Measurements from ENCODE around the gene TM9SF1. TPM values are rescaled to one million over a fixed set of nuclear protein-coding genes. Genes with fewer than 3 reads are reported as not detected.

Gene TM9SF1
- total RNA-seq, 1 donor from 2014 or later: 60.3 TPM

- Mint-ChIP-seq H3K27me3 (ENCODE audit: low read depth) (no peaks in the 10 kb centered on the region), H3K4me3 (ENCODE audit: unreplicated experiment) (no peak overlapping the region), H3K9me3 (ENCODE audit: low read depth) (no peaks in the 10 kb centered on the region), H3K36me3 (ENCODE audit: low read depth) (peaks cover 11% of the 10 kb centered on the region), H3K27ac (ENCODE audit: unreplicated experiment) (no peak overlapping the region), H3K4me1 (ENCODE audit: low read depth) (peaks cover 51% of the 10 kb centered on the region)
- no peak for TF ChIP-seq CTCF (IDR thresholded peaks at IDR 0.05)
- DNase-seq (ENCODE audit: low spot score): no peak
Observed at GRCh38 chr14:24139272-24139934, 55.8 kb downstream of the TM9SF1 start.

Small RNAs within 50 kb of the gene (microRNA-seq; reads per million reads assigned to microRNA genes)
- not detected for gene MIR7703 (ENCODE audit: borderline number of aligned reads)

Other genes starting within 250 kb of the TM9SF1 start
- gene DHRS4, start 241.7 kb downstream of the TM9SF1 start, total RNA-seq: 16.8 to 18.2 TPM (median 16.9 TPM) in 3 replicates
- 11.9 to 17.7 TPM (median 13.9 TPM) in 3 replicates for gene DHRS4L2, start 206.5 kb downstream of the TM9SF1 start, total RNA-seq
- 0.34 to 0.60 TPM (median 0.54 TPM) in 3 replicates for gene CARMIL3, start 143.4 kb downstream of the TM9SF1 start, total RNA-seq
- not detected in 3 replicates for gene CPNE6, start 123.9 kb downstream of the TM9SF1 start, total RNA-seq
- gene PCK2, start 101.1 kb downstream of the TM9SF1 start, total RNA-seq: 18.7 to 126 TPM (median 118 TPM) in 3 replicates
- gene DCAF11, start 80.7 kb downstream of the TM9SF1 start, total RNA-seq: 30.7 to 41.5 TPM (median 32.9 TPM) in 3 replicates
- 1.2 to 1.6 TPM (median 1.3 TPM) in 3 replicates for gene NRL, start 80.5 kb downstream of the TM9SF1 start, total RNA-seq
- 0.27 TPM in 1 of 3 replicates, not detected in the others for gene FITM1, start 64.8 kb downstream of the TM9SF1 start, total RNA-seq
- 59.2 to 76.1 TPM (median 64.9 TPM) in 3 replicates for gene PSME1, start 59.2 kb downstream of the TM9SF1 start, total RNA-seq
- 14.0 to 15.3 TPM (median 14.8 TPM) in 3 replicates for gene EMC9, start 53.9 kb downstream of the TM9SF1 start, total RNA-seq
- gene PSME2, start 48.8 kb downstream of the TM9SF1 start, total RNA-seq: 53.6 to 78.7 TPM (median 59.7 TPM) in 3 replicates
- gene RNF31, start 47.9 kb downstream of the TM9SF1 start, total RNA-seq: 38.8 to 50.6 TPM (median 45.8 TPM) in 3 replicates
- gene IRF9, start 34.2 kb downstream of the TM9SF1 start, total RNA-seq: 28.9 to 38.4 TPM (median 37.8 TPM) in 3 replicates
- gene REC8, start 23.4 kb downstream of the TM9SF1 start, total RNA-seq: 4.4 to 7.9 TPM (median 5.0 TPM) in 3 replicates
- gene IPO4, start 6.6 kb downstream of the TM9SF1 start, total RNA-seq: 26.7 to 46.2 TPM (median 27.4 TPM) in 3 replicates
- 0.46 TPM in 1 of 3 replicates, not detected in the others for gene TSSK4, start 10.3 kb upstream of the TM9SF1 start, total RNA-seq
- 33.1 to 36.1 TPM (median 35.3 TPM) in 3 replicates for gene CHMP4A, start 18.0 kb upstream of the TM9SF1 start, total RNA-seq
- gene MDP1, start 20.6 kb upstream of the TM9SF1 start, total RNA-seq: 23.2 to 25.7 TPM (median 23.6 TPM) in 3 replicates
- 154 to 169 TPM (median 159 TPM) in 3 replicates for gene NEDD8, start 36.9 kb upstream of the TM9SF1 start, total RNA-seq
- gene GMPR2, start 37.5 kb upstream of the TM9SF1 start, total RNA-seq: 43.1 to 66.5 TPM (median 47.9 TPM) in 3 replicates
- gene TINF2, start 47.2 kb upstream of the TM9SF1 start, total RNA-seq: 60.1 to 85.5 TPM (median 72.6 TPM) in 3 replicates
- 3.2 to 5.0 TPM (median 3.3 TPM) in 3 replicates for gene TGM1, start 67.7 kb upstream of the TM9SF1 start, total RNA-seq
- gene RABGGTA, start 76.2 kb upstream of the TM9SF1 start, total RNA-seq: 27.0 to 34.9 TPM (median 27.4 TPM) in 3 replicates
- 25.6 to 41.4 TPM (median 29.3 TPM) in 3 replicates for gene DHRS1, start 104.3 kb upstream of the TM9SF1 start, total RNA-seq
- 19.4 to 30.4 TPM (median 20.7 TPM) in 3 replicates for gene NOP9, start 104.4 kb upstream of the TM9SF1 start, total RNA-seq
- gene CIDEB, start 112.5 kb upstream of the TM9SF1 start, total RNA-seq: not detected in 3 replicates
- 8.8 to 18.4 TPM (median 9.1 TPM) in 3 replicates for gene LTB4R2, start 114.7 kb upstream of the TM9SF1 start, total RNA-seq
- gene LTB4R, start 116.1 kb upstream of the TM9SF1 start, total RNA-seq: 6.1 to 12.0 TPM (median 7.3 TPM) in 3 replicates
- gene ADCY4, start 139.6 kb upstream of the TM9SF1 start, total RNA-seq: 1.5 to 5.2 TPM (median 3.3 TPM) in 3 replicates
- 0.80 to 1.3 TPM (median 0.90 TPM) in 3 replicates for gene RIPK3, start 144.6 kb upstream of the TM9SF1 start, total RNA-seq
- 93.4 to 99.2 TPM (median 97.7 TPM) in 3 replicates for gene NFATC4, start 172.7 kb upstream of the TM9SF1 start, total RNA-seq
- 20.0 to 32.1 TPM (median 21.0 TPM) in 3 replicates for gene NYNRIN, start 203.6 kb upstream of the TM9SF1 start, total RNA-seq
- 5.2 to 6.1 TPM (median 5.5 TPM) in 3 replicates for gene CBLN3, start 234.2 kb upstream of the TM9SF1 start, total RNA-seq
- 44.4 to 53.8 TPM (median 53.7 TPM) in 3 replicates for gene KHNYN, start 234.5 kb upstream of the TM9SF1 start, total RNA-seq
- 34.6 to 52.9 TPM (median 35.3 TPM) in 3 replicates for gene SDR39U1, start 247.3 kb upstream of the TM9SF1 start, total RNA-seq

Data from chondrocyte (in vitro differentiated cells).